Astrocyte (in vitro differentiated cells and primary cell): Measurements from ENCODE around the gene DCUN1D1.

Experiments used
- EZH2 ChIP-seq: IDR thresholded peaks from 2 replicates; pipeline ENCODE4 v1.6.1; 2012; ENCODE audit warnings: mild to moderate bottlenecking, low read length, inconsistent platforms; ENCODE audit not compliant: insufficient read depth
- TF ChIP-seq, protein P1 (sequence below): IDR thresholded peaks from 2 replicates; pipeline ENCODE4 v1.5.1; 2011; ENCODE audit warnings: low read depth, mild to moderate bottlenecking, inconsistent platforms, low read length, moderate library complexity; ENCODE audit not compliant: insufficient read depth

DNA sequence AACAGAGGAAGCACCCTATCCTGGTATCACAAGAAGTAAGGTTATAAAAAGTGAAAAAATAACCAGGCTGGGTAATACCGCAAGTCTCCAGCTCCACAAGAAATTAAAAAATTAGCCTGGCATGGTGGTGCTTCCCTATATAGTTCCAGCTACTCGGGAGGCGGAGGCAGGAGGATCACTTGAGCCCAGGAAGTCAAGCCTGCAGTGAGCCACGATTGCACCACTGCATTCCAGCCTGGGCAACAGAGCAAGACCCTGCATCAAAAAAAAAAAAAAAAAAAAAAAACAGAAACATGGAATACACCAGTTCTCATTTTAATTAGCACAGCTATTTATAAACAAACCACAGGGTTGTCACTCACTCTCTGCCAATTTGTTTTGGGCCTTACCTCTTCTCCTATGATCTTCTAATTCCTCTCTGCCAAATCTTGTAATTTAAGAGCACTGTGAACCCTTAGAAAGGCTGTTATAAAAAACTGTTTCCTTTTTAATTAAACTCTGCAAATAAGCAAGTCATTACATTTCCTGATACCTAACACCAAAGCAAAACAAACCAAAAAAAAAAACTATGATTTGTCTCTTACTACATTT lies 22.6 kb downstream of the DCUN1D1 start:
- TF ChIP-seq EZH2: no peak
- TF ChIP-seq, protein P1, sequence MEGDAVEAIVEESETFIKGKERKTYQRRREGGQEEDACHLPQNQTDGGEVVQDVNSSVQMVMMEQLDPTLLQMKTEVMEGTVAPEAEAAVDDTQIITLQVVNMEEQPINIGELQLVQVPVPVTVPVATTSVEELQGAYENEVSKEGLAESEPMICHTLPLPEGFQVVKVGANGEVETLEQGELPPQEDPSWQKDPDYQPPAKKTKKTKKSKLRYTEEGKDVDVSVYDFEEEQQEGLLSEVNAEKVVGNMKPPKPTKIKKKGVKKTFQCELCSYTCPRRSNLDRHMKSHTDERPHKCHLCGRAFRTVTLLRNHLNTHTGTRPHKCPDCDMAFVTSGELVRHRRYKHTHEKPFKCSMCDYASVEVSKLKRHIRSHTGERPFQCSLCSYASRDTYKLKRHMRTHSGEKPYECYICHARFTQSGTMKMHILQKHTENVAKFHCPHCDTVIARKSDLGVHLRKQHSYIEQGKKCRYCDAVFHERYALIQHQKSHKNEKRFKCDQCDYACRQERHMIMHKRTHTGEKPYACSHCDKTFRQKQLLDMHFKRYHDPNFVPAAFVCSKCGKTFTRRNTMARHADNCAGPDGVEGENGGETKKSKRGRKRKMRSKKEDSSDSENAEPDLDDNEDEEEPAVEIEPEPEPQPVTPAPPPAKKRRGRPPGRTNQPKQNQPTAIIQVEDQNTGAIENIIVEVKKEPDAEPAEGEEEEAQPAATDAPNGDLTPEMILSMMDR: no peak
